HepG2 (cell line): ENCODE data around the gene SDF2. TPM values are rescaled to one million over a fixed set of nuclear protein-coding genes. Genes with fewer than 3 reads are reported as not detected.

Experiments
- ELF4 ChIP-seq: sonication (generic); formaldehyde crosslinking; IDR thresholded peaks from 2 replicates; pipeline ENCODE4 v1.5.0; 2020; ENCODE audit warnings: missing genetic modification reagents, mild to moderate bottlenecking, moderate library complexity, borderline replicate concordance
- FOXK1 ChIP-seq: sonication (generic); formaldehyde crosslinking; IDR thresholded peaks from 2 replicates; pipeline ENCODE4 v1.4.0; 2020; ENCODE audit warnings: low read depth, missing genetic modification reagents, borderline replicate concordance
- HNF4A ChIP-seq: sonication (generic); formaldehyde crosslinking; IDR thresholded peaks from 2 replicates; pipeline ENCODE4 v1.4.0; 2020; ENCODE audit warnings: missing genetic modification reagents
- PITX1 ChIP-seq: sonication (generic); formaldehyde crosslinking; IDR thresholded peaks from 2 replicates; pipeline ENCODE4 v1.5.1; 2020; ENCODE audit warnings: mild to moderate bottlenecking, missing genetic modification reagents
- SAFB2 ChIP-seq: sonication (generic); formaldehyde crosslinking; IDR thresholded peaks from 2 replicates; pipeline ENCODE4 v1.5.1; 2020; ENCODE audit warnings: missing genetic modification reagents, low read depth, mild to moderate bottlenecking, borderline replicate concordance
- SCMH1 ChIP-seq: sonication (generic); formaldehyde crosslinking; IDR thresholded peaks from 2 replicates; pipeline ENCODE4 v1.9.0; 2021; ENCODE audit warnings: missing genetic modification reagents, mild to moderate bottlenecking, borderline replicate concordance
- SOX5 ChIP-seq: IDR thresholded peaks from 2 replicates; pipeline ENCODE4 v1.6.1; 2016; ENCODE audit warnings: borderline replicate concordance
- ZKSCAN5 ChIP-seq: sonication (generic); formaldehyde crosslinking; IDR thresholded peaks from 2 replicates; pipeline ENCODE4 v1.5.1; 2020; ENCODE audit warnings: mild to moderate bottlenecking, missing genetic modification reagents
- ZNF274 ChIP-seq: sonication (generic); formaldehyde crosslinking; IDR thresholded peaks from 2 replicates; pipeline ENCODE4 v1.5.1; 2020; ENCODE audit warnings: mild to moderate bottlenecking, missing genetic modification reagents
- ZNF3 ChIP-seq: IDR thresholded peaks from 2 replicates; pipeline ENCODE4 v1.7.0; 2017; ENCODE audit warnings: inconsistent platforms
- ZNF430 ChIP-seq: sonication (generic); formaldehyde crosslinking; IDR thresholded peaks from 2 replicates; pipeline ENCODE4 v1.9.0; 2021; ENCODE audit warnings: mild to moderate bottlenecking, missing genetic modification reagents
- ZNF451 ChIP-seq: sonication (generic); formaldehyde crosslinking; IDR thresholded peaks from 2 replicates; pipeline ENCODE4 v1.5.0; 2020; ENCODE audit warnings: mild to moderate bottlenecking, missing genetic modification reagents
- ZNF678 ChIP-seq: sonication (generic); formaldehyde crosslinking; IDR thresholded peaks from 2 replicates; pipeline ENCODE4 v1.4.0; 2020; ENCODE audit warnings: mild to moderate bottlenecking, missing genetic modification reagents
- polyA plus RNA-seq, 8 experiments: library from polyadenylated mRNA; depleted of rRNA in 3 of 8; stranded (reverse) in 7 of 8; unstranded in 1 of 8; fragments of >200 nt; fragmentation: Illumina TruSeq in 4 of 8; extraction: Trizol in 4 of 8; gene quantifications; 2 replicates each; pipeline versions ENCODE4 v1.2.1 to v1.2.3, GENCODE V29; 2011 to 2016; ENCODE audit warnings: low read depth in 4 of 8, missing spikeins in 1 of 8, mixed read lengths in 1 of 8; ENCODE audit not compliant: insufficient read depth in 1 of 8
- total RNA-seq, 5 experiments: library from RNA; depleted of rRNA; stranded (reverse); fragments of >200 nt; fragmentation: Illumina TruSeq; extraction: Trizol; gene quantifications; 2 replicates each; pipeline ENCODE4 v1.2.3, GENCODE V29; 2016; ENCODE audit warnings: low read depth in 1 of 5
- TF ChIP-seq, protein P1 (sequence below): sonication (generic); formaldehyde crosslinking; IDR thresholded peaks from 2 replicates; pipeline ENCODE4 v1.4.0; 2020; ENCODE audit warnings: mild to moderate bottlenecking, missing genetic modification reagents
- TF ChIP-seq, protein P2 (sequence below): sonication (generic); formaldehyde crosslinking; IDR thresholded peaks from 2 replicates; pipeline ENCODE4 v1.4.0; 2020; ENCODE audit warnings: missing genetic modification reagents
- TF ChIP-seq, protein P3 (sequence below): sonication (generic); formaldehyde crosslinking; IDR thresholded peaks from 2 replicates; pipeline ENCODE4 v1.9.0; 2022; ENCODE audit warnings: missing genetic modification reagents, mild to moderate bottlenecking, borderline replicate concordance

SDF2 gene
- total and polyA plus RNA-seq, 2 of the 13 experiments (the other 11 are each of a cell fraction or from before 2014, with no cell fraction given) = 58.2 to 58.4 TPM

DNA sequence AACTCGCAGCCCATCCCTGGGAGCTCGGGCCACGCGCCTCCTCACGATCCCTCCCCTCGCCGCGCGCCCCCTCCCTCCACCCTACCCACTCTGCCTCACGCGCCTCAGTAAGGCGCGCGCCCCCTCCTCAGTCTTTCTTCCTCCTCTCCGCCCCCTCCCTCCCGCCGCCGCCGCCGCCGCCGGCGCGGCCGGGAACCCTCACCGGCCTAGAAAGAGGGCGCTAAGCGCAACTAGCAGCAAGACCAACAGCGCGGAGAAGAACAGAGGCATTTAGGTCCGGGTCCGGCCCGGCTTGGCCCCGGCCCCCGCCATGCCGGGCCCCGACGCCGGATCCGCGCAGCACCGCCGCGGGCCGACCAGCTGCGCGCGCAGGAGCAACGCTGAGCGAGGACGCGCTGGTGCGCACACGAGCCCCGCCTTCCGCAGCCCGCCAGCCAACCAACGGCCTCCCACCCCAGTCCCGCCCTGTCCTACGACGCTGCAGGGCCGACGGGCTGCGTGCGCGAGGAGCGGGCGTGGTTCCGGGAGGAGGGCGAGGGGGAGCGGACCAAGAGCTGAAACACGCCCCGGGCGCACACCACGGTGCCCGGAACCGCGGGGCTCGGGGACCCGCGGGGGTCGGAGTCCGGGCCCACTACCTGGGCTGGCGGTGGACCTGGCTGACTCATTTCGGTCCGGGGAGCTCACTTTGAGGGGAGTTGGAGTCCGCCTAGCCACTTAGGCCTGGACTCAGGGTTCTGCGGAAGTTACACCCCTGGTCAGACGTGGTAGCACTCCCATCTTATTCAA, 16.7 kb downstream of the SDF2 start, which contains the start of gene BLTP2 (continued):
- TF ChIP-seq, protein P1, sequence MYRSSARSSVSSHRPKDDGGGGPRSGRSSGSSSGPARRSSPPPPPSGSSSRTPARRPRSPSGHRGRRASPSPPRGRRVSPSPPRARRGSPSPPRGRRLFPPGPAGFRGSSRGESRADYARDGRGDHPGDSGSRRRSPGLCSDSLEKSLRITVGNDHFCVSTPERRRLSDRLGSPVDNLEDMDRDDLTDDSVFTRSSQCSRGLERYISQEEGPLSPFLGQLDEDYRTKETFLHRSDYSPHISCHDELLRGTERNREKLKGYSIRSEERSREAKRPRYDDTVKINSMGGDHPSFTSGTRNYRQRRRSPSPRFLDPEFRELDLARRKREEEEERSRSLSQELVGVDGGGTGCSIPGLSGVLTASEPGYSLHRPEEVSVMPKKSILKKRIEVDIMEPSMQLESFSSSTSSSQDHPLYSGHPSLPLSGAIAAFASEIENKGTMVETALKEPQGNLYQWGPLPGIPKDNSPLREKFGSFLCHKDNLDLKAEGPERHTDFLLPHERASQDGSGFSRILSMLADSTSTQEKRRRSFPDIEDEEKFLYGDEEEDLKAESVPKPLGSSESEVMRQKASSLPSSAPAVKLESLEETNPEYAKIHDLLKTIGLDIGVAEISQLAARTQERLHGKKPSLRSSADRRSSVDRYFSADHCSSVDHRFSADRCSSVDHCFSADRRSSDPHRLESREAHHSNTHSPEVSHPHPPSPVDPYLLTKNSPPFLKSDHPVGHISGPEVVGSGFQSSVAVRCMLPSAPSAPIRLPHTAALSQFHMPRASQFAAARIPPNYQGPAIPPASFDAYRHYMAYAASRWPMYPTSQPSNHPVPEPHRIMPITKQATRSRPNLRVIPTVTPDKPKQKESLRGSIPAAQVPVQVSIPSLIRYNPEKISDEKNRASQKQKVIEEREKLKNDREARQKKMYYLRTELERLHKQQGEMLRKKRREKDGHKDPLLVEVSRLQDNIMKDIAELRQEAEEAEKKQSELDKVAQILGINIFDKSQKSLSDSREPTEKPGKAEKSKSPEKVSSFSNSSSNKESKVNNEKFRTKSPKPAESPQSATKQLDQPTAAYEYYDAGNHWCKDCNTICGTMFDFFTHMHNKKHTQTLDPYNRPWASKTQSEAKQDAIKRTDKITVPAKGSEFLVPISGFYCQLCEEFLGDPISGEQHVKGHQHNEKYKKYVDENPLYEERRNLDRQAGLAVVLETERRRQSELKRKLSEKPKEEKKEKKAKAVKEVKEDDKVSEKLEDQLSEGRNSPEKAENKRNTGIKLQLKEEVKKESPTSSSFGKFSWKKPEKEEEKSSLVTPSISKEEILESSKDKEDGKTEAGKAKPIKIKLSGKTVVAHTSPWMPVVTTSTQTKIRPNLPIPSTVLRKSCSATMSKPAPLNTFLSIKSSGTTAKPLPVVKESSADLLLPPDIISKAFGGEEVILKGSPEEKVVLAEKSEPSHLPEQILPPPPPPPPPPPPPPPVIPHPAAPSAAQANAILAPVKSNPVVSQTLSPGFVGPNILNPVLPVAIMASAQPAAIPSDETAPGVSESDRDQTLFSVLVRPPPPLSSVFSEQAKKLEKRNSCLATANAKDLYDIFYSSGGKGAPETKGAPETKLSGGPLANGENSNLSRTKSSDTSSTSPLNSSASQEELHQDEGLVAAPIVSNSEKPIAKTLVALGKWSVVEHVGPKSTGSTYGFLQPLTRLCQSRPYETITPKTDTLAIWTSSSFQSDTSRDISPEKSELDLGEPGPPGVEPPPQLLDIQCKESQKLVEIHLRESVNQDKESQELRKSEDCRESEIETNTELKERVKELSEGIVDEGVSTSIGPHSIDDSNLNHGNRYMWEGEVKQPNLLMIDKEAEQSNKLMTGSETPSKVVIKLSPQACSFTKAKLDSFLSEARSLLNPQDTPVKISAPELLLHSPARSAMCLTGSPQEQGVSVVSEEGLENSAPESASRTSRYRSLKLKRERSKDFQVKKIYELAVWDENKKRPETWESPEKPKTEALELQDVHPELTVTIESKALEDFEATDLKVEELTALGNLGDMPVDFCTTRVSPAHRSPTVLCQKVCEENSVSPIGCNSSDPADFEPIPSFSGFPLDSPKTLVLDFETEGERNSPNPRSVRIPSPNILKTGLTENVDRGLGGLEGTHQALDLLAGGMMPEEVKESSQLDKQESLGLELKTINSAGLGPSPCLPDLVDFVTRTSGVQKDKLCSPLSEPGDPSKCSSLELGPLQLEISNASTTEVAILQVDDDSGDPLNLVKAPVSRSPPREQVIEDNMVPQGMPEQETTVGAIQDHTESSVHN (CRISPR knock-in tag) = 0 out of 2 replicates have a peak, but pooled peaks have one; percentile 49
- TF ChIP-seq ZNF678 (0 out of 2 replicates have a peak, but pooled peaks have one; percentile 43), PITX1 (CRISPR knock-in tag) (no peak), FOXK1 (CRISPR knock-in tag) (peak; percentile 80; the same call in 1 of the 2 replicates), ZNF274 (CRISPR knock-in tag) (0 out of 2 replicates have a peak, but pooled peaks have one; percentile 50), ZKSCAN5 (no peak), ZNF3 (CRISPR knock-in tag) (no peak), HNF4A (CRISPR knock-in tag) (peak; percentile 28; the same call in 1 of the 2 replicates), ZNF451 (CRISPR knock-in tag) (peak; percentile 63), SOX5 (CRISPR knock-in tag) (0 out of 2 replicates have a peak, but pooled peaks have one; percentile 16), SAFB2 (CRISPR knock-in tag) (peak; percentile 53; the same call in 1 of the 2 replicates), SCMH1 (no peak), ELF4 (CRISPR knock-in tag) (no peak), ZNF430 (CRISPR knock-in tag) (peak; percentile 90)
- TF ChIP-seq, protein P2, sequence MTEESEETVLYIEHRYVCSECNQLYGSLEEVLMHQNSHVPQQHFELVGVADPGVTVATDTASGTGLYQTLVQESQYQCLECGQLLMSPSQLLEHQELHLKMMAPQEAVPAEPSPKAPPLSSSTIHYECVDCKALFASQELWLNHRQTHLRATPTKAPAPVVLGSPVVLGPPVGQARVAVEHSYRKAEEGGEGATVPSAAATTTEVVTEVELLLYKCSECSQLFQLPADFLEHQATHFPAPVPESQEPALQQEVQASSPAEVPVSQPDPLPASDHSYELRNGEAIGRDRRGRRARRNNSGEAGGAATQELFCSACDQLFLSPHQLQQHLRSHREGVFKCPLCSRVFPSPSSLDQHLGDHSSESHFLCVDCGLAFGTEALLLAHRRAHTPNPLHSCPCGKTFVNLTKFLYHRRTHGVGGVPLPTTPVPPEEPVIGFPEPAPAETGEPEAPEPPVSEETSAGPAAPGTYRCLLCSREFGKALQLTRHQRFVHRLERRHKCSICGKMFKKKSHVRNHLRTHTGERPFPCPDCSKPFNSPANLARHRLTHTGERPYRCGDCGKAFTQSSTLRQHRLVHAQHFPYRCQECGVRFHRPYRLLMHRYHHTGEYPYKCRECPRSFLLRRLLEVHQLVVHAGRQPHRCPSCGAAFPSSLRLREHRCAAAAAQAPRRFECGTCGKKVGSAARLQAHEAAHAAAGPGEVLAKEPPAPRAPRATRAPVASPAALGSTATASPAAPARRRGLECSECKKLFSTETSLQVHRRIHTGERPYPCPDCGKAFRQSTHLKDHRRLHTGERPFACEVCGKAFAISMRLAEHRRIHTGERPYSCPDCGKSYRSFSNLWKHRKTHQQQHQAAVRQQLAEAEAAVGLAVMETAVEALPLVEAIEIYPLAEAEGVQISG = peak; percentile 69
- TF ChIP-seq, protein P3, sequence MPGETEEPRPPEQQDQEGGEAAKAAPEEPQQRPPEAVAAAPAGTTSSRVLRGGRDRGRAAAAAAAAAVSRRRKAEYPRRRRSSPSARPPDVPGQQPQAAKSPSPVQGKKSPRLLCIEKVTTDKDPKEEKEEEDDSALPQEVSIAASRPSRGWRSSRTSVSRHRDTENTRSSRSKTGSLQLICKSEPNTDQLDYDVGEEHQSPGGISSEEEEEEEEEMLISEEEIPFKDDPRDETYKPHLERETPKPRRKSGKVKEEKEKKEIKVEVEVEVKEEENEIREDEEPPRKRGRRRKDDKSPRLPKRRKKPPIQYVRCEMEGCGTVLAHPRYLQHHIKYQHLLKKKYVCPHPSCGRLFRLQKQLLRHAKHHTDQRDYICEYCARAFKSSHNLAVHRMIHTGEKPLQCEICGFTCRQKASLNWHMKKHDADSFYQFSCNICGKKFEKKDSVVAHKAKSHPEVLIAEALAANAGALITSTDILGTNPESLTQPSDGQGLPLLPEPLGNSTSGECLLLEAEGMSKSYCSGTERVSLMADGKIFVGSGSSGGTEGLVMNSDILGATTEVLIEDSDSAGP (CRISPR knock-in tag) = peak; percentile 57; the same call in 1 of the 2 replicates
